Esophagus squamous epithelium (tissue), 5 donors: Measurements from ENCODE around the gene OAF. TPM values are rescaled to one million over a fixed set of nuclear protein-coding genes. Genes with fewer than 3 reads are reported as not detected.
"Not testable (repeated sequence)": the region's sequence is repeated elsewhere in the genome, so short reads cannot be mapped to it uniquely, and the experiment has no call there.

Experiments
- DNase-seq: peaks from one replicate; lab custom pipeline; 2025; lab: John Stamatoyannopoulos, UW
- H3K27ac ChIP-seq, 4 donors: fragments of 200-600 bp; sonication (generic); one replicate each; pipeline ENCODE4 v1.5.1; 2016 to 2019; ENCODE audit warnings: mild to moderate bottlenecking in 1 of 4
- H3K27me3 ChIP-seq, 4 donors: fragments of 200-600 bp; sonication (generic); 1 replicate in 3 of 4; 2 replicates in 1 of 4; pipeline versions ENCODE4 v1.5.1 to v1.6.0; 2017 to 2021; ENCODE audit warnings: antibody characterized with exemption in 1 of 4
- H3K36me3 ChIP-seq, 3 donors: fragments of 200-600 bp; sonication (generic); one replicate each; pipeline ENCODE4 v1.5.1; 2016 to 2019
- H3K4me1 ChIP-seq, 3 donors: fragments of 200-600 bp; sonication (generic); one replicate each; pipeline ENCODE4 v1.5.1; 2017 to 2019
- H3K4me3 ChIP-seq, 4 donors: fragments of 200-600 bp; sonication (generic); 1 replicate in 3 of 4; 2 replicates in 1 of 4; pipeline ENCODE4 v1.5.1; 2016 to 2019; ENCODE audit warnings: mild to moderate bottlenecking in 2 of 4, moderate library complexity in 1 of 4
- H3K9me3 ChIP-seq, 3 donors: fragments of 200-600 bp; sonication (generic); one replicate each; pipeline ENCODE4 v1.5.1; 2016 to 2019
- POLR2A ChIP-seq, 4 donors: fragments of 450-650 bp; IDR thresholded peaks; one replicate each; pipeline ENCODE4 v1.6.1; 2017; ENCODE audit warnings: antibody characterized with exemption in 4 of 4, mild to moderate bottlenecking in 4 of 4, moderate library complexity in 3 of 4
- WGBS, 2 donors: methylation state at CpG; one replicate each; pipeline ENCODE4 v1.1.5; 2018; 5-methylcytosine and 5-hydroxymethylcytosine counted together
- intact Hi-C: fragments of 100-400 bp; cut with DNase I; formaldehyde crosslinking; loops from one replicate; pipeline ENCODE4 v1.15.0; 2022
- total RNA-seq, 4 donors: library from RNA; depleted of rRNA; stranded (reverse); fragments of >200 nt; gene quantifications; one replicate each; pipeline ENCODE4 v1.1.0, GENCODE V29; 2016
- TF ChIP-seq, protein P1 (sequence below), 6 experiments: fragments of 450-650 bp in 4 of 6; fragments of 200-600 bp in 2 of 6; sonication (generic) in 2 of 6; IDR thresholded peaks; one replicate each; pipeline ENCODE4 v1.5.1; 2016 to 2019; ENCODE audit warnings: antibody characterized with exemption in 6 of 6, mild to moderate bottlenecking in 4 of 6, moderate library complexity in 4 of 6
- donor health status: DM: yes; HTN: yes; CAD: no.

OAF gene
- total RNA-seq, 4 donors from 2014 or later: 7.4 to 49.0 (median 14.3) TPM

DNA sequence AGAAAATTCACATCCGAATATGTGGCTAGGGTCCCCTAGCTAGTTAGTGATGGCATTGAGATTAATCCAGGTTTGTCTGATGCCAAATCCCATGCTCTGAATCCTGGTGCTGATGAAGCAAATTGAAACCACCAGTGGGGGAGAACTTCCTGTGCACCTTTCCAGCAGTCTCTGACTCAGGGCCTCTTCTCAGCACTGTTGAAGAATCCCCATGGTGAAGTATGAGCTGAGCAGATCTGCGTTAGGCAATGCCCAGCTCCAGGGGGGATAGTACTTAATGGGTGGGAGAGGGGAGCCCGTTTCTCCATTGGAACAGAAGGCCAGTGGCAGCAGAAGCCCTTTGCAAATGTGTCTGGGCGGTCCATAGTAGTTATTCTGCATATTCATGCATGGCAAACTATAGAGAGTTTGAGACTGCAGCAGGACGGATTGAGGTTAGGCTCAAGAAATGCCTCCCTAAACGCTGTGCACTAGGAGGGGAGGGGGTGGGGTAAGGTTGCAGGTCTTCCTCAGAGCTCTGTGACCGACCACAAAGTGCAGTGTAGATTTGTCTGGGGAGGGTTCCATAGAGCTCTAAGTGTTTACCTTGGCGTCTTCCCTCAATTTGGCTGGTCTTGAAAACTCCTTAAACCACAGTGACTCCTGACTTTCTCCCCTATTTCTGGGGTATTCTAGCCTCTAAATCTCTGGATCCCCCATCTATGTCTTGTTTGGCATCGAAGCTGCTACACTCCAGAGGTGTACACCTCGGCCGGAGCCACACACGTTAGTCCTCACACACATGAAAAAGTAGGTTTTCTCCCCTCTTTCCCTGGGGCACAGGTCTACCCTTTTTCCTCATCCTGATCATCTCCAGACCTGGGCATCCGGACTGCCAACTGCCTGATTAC is 33.9 kb downstream of the OAF start:
- Histone ChIP-seq H3K4me3 (no peak overlapping the region), H3K36me3 (no peaks in the 10 kb centered on the region), H3K27me3 (peaks cover 0 to 47% (median 0%) of the 10 kb centered on the region in 4 donors), H3K9me3 (no peaks in the 10 kb centered on the region), H3K4me1 (peaks cover 12 to 37% (median 20%) of the 10 kb centered on the region in 3 donors), H3K27ac (no peak overlapping the region)
- DNase-seq: no peak
- 78 to 81% methylated on average over 8 to 13 of the region's 13 CpGs for WGBS, 2 donors
- intact Hi-C loops: no loop called here
- no peak for TF ChIP-seq POLR2A (IDR thresholded peaks at IDR 0.05)
- TF ChIP-seq, protein P1, sequence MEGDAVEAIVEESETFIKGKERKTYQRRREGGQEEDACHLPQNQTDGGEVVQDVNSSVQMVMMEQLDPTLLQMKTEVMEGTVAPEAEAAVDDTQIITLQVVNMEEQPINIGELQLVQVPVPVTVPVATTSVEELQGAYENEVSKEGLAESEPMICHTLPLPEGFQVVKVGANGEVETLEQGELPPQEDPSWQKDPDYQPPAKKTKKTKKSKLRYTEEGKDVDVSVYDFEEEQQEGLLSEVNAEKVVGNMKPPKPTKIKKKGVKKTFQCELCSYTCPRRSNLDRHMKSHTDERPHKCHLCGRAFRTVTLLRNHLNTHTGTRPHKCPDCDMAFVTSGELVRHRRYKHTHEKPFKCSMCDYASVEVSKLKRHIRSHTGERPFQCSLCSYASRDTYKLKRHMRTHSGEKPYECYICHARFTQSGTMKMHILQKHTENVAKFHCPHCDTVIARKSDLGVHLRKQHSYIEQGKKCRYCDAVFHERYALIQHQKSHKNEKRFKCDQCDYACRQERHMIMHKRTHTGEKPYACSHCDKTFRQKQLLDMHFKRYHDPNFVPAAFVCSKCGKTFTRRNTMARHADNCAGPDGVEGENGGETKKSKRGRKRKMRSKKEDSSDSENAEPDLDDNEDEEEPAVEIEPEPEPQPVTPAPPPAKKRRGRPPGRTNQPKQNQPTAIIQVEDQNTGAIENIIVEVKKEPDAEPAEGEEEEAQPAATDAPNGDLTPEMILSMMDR (IDR thresholded peaks at IDR 0.05): no peak

- H3K27ac ChIP-seq: no peak overlapping the region
- WGBS, 2 donors: 80 to 100% methylated on average over 1 of the region's 1 CpG
- TF ChIP-seq, protein P1 (IDR thresholded peaks at IDR 0.05): no peak
- no peak overlapping the region for H3K4me3 ChIP-seq
- DNase-seq: no peak
- H3K9me3 ChIP-seq: no peaks in the 10 kb centered on the region
- H3K27me3 ChIP-seq: peaks cover 0 to 40% (median 0%) of the 10 kb centered on the region in 4 donors
- intact Hi-C loops: no loop called here
- H3K4me1 ChIP-seq: peaks cover 6 to 29% (median 16%) of the 10 kb centered on the region in 3 donors
- H3K36me3 ChIP-seq: no peaks in the 10 kb centered on the region
Observed at GRCh38 chr11:120245434-120245833, 34.6 kb downstream of the OAF start.

DNA sequence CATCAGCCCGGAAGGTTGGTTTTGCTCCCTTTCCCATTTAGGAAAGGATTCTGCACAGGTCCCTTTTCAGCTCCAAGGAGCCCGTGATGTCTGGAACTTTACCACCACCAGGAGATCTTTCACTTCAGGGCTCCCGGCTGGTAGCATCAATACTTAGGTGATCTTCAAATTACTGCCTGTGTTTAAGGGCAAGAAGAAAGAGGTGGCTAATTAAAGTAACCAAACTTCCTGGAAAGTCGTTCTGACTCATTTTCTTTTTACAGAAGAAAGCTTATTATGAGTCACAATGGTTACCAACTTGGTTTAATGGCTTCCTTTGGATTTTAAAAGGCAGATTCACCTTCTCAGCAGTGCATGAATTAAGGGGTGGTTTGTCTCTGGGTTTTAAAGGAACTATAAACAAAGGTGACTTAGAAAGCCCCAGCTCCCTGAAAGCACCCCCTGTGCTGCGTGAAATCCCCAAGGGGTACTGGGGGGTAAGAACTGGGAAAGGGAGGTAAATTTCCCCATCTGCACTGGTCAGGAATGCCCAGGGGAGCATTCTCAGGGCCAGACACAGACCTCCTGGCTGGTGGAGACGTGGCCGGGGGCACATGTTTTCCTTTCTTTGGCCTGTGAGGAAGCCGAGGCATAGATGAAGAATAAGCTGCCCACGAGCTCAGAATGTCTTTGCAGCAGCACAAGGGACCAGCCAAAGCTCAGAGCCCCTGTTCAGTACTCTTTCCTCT is 37.9 kb downstream of the OAF start:
- no peak overlapping the region for H3K4me3 ChIP-seq
- no peak overlapping the region for H3K27ac ChIP-seq
- no peaks in the 10 kb centered on the region for H3K36me3 ChIP-seq
- H3K9me3 ChIP-seq: no peaks in the 10 kb centered on the region
- intact Hi-C loops: no loop called here
- no peak for TF ChIP-seq POLR2A (IDR thresholded peaks at IDR 0.05)
- TF ChIP-seq, protein P1 (IDR thresholded peaks at IDR 0.05): no peak
- H3K27me3 ChIP-seq: peaks cover 0 to 22% (median 0%) of the 10 kb centered on the region in 4 donors
- DNase-seq: no peak
- 32 to 44% methylated on average over 5 to 9 of the region's 9 CpGs for WGBS, 2 donors
- peaks cover 0 to 13% (median 9%) of the 10 kb centered on the region in 3 donors for H3K4me1 ChIP-seq

DNA sequence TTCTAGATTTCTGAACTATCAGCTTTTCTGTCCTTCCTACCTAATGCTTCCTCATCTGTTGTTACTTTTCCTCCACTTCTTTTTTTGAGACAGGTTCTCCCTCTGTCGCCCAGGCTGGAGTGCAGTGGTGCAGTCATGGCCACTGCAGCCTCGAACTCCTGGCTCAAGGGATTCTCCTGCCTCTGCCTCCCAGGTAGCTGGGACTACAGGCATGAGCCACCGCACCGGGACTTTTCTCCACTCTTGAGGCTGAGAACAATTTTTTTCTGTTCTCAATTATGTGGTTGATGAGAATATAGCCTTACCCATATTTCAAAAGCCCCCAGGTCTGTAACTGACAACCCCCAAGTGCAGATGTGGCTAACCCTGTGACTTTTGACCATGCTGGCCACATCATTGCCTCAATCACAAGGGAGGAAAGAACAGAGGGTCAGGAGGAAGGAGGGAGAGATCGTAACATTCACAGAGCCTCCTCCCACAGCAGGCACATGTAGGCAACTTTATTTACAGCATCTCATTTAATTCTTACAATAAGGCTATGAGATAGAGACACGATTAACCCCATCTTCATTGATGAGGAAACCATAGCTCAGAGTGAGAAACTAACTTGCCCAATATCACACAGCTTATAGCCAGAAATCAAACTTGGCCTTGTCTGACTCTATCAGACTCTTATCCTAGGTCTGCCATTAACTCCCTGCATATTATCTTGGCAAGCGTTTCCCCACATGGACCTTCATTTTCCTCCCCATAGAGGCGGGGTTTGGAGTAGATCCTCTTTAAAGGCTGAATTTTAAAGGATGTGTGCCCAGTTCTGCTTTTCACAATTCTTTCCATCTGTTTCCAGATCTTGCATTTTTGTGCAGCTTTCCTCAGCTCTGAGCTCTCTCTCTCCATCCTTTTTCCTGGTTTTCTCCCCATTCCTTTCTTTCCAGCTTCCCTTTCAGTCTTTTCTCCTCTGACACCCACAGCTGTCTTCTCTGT is 38.7 kb downstream of the OAF start:
- TF ChIP-seq, protein P1 (IDR thresholded peaks at IDR 0.05): no peak
- no peak for TF ChIP-seq POLR2A (IDR thresholded peaks at IDR 0.05)
- intact Hi-C loops: no loop called here
- Histone ChIP-seq H3K9me3 (no peaks in the 10 kb centered on the region), H3K27me3 (peaks cover 0 to 29% (median 0%) of the 10 kb centered on the region in 4 donors), H3K4me1 (peaks cover 0 to 13% (median 9%) of the 10 kb centered on the region in 3 donors), H3K36me3 (no peaks in the 10 kb centered on the region), H3K4me3 (no peak overlapping the region), H3K27ac (no peak overlapping the region)
- WGBS, 2 donors: 74 to 80% methylated on average over 8 of the region's 8 CpGs
- DNase-seq: no peak

DNA sequence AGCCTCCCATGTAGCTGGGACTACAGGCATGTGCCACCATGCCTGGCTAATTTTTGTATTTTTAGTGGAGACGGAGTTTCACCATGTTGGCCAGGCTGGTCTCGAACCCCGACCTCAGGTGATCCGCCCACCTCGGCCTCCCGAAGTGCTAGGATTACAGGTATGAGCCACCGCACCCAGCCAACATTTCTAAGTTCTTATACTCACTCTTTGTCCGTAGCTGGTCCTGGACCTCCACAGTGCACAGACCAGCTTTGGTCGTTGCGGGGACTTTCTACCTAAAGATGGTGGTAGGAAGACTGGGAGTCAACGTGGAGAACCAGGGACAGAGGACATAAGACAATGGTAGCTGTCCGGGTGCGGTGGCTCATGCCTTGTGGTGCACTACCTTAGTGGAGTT is 42.5 kb downstream of the OAF start:
- H3K27ac ChIP-seq, H3K9me3 ChIP-seq, H3K4me3 ChIP-seq, DNase-seq, H3K36me3 ChIP-seq, H3K4me1 ChIP-seq, intact Hi-C loops: not testable (repeated sequence)
- 86 to 92% methylated on average over 12 to 13 of the region's 13 CpGs for WGBS, 2 donors
- H3K27me3 ChIP-seq: peaks cover 0 to 54% (median 0%) of the 10 kb centered on the region in 4 donors
